Measurements from ENCODE around the gene DEDD2. TPM values are rescaled to one million over a fixed set of nuclear protein-coding genes. Genes with fewer than 3 reads are reported as not detected.
A peak's percentile ranks its signal among the peaks of the same experiment; 100 is the strongest.

The DEDD2 gene
- total and polyA plus RNA-seq, 8 donors, result 9.7 to 25.4 (median 13.7) TPM

DNA sequence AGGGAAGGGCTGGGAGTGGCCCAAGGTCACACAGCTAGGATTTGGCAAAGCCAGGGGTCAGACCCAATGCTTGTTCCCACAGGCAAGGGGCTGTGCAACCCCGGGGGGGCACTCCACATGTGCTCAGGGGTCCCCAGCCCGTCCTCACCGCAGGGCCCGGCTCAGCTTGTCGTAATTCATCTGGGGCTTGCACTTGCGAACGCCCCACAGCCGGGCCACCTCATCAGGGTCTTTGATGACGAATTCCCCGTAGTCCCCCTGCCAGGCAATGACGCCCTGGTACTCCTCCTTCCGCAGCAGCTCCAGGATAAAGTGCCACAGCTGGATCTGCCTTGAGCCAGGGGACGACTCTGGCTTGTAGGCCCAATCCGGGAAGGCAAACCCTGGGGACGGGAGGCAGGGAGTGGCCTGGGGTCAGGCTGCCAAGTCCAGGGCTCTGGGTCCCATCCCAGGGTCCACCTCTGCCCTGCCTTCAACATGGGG is 32.7 kb upstream of the DEDD2 start:
- H3K4me3 ChIP-seq, result no peak overlapping the region
- peaks cover 0 to 15% (median 9%) of the 10 kb centered on the region in 3 donors for H3K36me3 ChIP-seq
- TF ChIP-seq, protein P1, sequence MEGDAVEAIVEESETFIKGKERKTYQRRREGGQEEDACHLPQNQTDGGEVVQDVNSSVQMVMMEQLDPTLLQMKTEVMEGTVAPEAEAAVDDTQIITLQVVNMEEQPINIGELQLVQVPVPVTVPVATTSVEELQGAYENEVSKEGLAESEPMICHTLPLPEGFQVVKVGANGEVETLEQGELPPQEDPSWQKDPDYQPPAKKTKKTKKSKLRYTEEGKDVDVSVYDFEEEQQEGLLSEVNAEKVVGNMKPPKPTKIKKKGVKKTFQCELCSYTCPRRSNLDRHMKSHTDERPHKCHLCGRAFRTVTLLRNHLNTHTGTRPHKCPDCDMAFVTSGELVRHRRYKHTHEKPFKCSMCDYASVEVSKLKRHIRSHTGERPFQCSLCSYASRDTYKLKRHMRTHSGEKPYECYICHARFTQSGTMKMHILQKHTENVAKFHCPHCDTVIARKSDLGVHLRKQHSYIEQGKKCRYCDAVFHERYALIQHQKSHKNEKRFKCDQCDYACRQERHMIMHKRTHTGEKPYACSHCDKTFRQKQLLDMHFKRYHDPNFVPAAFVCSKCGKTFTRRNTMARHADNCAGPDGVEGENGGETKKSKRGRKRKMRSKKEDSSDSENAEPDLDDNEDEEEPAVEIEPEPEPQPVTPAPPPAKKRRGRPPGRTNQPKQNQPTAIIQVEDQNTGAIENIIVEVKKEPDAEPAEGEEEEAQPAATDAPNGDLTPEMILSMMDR (IDR thresholded peaks at IDR 0.05), result no peak
- no peak for FAIRE-seq
- DNase-seq, result peak in 2 of 6 donors; percentile 50 to 74
- H3K27ac ChIP-seq, result peak overlapping the region in 3 of 4 donors; percentile 33 to 97 (median 46)
- no peaks in the 10 kb centered on the region for H3K27me3 ChIP-seq
- no peak for ATAC-seq
- H3K9me3 ChIP-seq, result no peaks in the 10 kb centered on the region
- intact Hi-C loops (cut with DNase I), result no loop called here
- peaks cover 0 to 20% (median 0%) of the 10 kb centered on the region in 3 donors for H3K4me1 ChIP-seq
- 65 to 73% methylated on average over 15 of the region's 15 CpGs for WGBS, 2 donors

DNA sequence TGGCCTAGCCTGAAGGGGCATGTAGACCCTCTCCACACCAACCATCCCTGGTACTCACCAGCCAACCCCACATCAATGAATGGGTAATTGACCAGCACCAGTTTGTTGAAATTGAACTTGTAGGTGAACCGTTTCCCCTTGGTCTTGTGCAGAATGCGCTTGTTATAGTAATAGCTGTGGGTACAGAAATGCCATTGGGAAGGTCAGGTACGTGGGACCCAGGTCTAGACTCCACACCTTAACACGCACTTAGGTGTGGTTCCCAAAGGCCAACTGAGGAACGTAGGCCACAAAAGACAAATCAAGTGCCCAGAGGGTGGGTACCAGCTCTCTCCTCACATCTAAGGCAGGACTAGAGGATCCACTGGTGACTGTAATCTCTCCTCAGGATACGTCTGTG is 32.3 kb upstream of the DEDD2 start:
- Histone ChIP-seq H3K4me3 (no peak overlapping the region), H3K4me1 (peaks cover 0 to 20% (median 0%) of the 10 kb centered on the region in 3 donors), H3K27ac (no peak overlapping the region), H3K27me3 (no peaks in the 10 kb centered on the region), H3K9me3 (no peaks in the 10 kb centered on the region), H3K36me3 (peaks cover 0 to 15% (median 9%) of the 10 kb centered on the region in 3 donors)
- FAIRE-seq, result no peak
- no peak for ATAC-seq
- intact Hi-C loops (cut with DNase I), result loop anchor here in 1 of 3 donors (10.0 kb wide), 2 partner anchors 45 to 185 kb away; no protein-coding TSS in a partner anchor
- TF ChIP-seq, protein P1 (IDR thresholded peaks at IDR 0.05), result no peak
- WGBS, 2 donors, result 72 to 75% methylated on average over 6 of the region's 6 CpGs
- no peak for DNase-seq

GRCh38 chr19:42249149-42249750 is 31.8 kb upstream of the DEDD2 start:
- peaks cover 0 to 20% (median 0%) of the 10 kb centered on the region in 3 donors for H3K4me1 ChIP-seq
- peaks cover 0 to 15% (median 9%) of the 10 kb centered on the region in 3 donors for H3K36me3 ChIP-seq
- intact Hi-C loops (cut with DNase I), result loop anchor here in 1 of 3 donors (10.0 kb wide), 2 partner anchors 46 to 186 kb away; no protein-coding TSS in a partner anchor
- TF ChIP-seq, protein P1 (IDR thresholded peaks at IDR 0.05), result no peak
- 88 to 89% methylated on average over 33 to 36 of the region's 36 CpGs for WGBS, 2 donors
- H3K4me3 ChIP-seq, result no peak overlapping the region
- no peak overlapping the region for H3K27ac ChIP-seq
- H3K27me3 ChIP-seq, result no peaks in the 10 kb centered on the region
- ATAC-seq (no peak), DNase-seq (peak in 1 of 6 donors; percentile 80), FAIRE-seq (no peak)
- H3K9me3 ChIP-seq, result no peaks in the 10 kb centered on the region

- peak in 4 of 6 donors; percentile 23 to 76 (median 56) for DNase-seq
- no peak for FAIRE-seq
- intact Hi-C loops (cut with DNase I), result loop anchor here in 1 of 3 donors (10.0 kb wide), 2 partner anchors 46 to 186 kb away; no protein-coding TSS in a partner anchor
Observed at GRCh38 chr19:42248270-42249148, 31.0 kb upstream of the DEDD2 start.

More at GRCh38 chr19:42248270-42249148, 31.0 kb upstream of the DEDD2 start:
- Histone ChIP-seq H3K36me3 (peaks cover 0 to 15% (median 9%) of the 10 kb centered on the region in 3 donors), H3K9me3 (no peaks in the 10 kb centered on the region), H3K4me1 (peaks cover 0 to 20% (median 0%) of the 10 kb centered on the region in 3 donors), H3K27ac (no peak overlapping the region), H3K27me3 (no peaks in the 10 kb centered on the region), H3K4me3 (no peak overlapping the region)
- TF ChIP-seq, protein P1 (IDR thresholded peaks at IDR 0.05), result no peak
- ATAC-seq, result no peak
- WGBS, 2 donors, result 88 to 89% methylated on average over 40 to 41 of the region's 41 CpGs

Data from pancreas (tissue), 10 donors.